SU-DHL-6 (cell line): ENCODE measurements around the gene CAPN5.

ENCODE experiments used
- CTCF ChIP-seq: fragments of 200-600 bp; sonication (generic); IDR thresholded peaks from one replicate; pipeline ENCODE4 v1.5.1; 2017; ENCODE audit warnings: antibody characterized with exemption, mild to moderate bottlenecking, low read length, moderate library complexity; ENCODE audit not compliant: insufficient read depth, poor library complexity, severe bottlenecking
- EZH2phosphoT487 ChIP-seq: fragments of 200-600 bp; sonication (generic), shearing (Covaris generic); conservative IDR thresholded peaks from 2 replicates; pipeline ENCODE4 v1.6.1; 2018; ENCODE audit warnings: mild to moderate bottlenecking, antibody characterized with exemption, low read length, moderate library complexity, mixed read lengths

GRCh38 chr11:77110836-77111235, 44.1 kb downstream of the CAPN5 start:
- TF ChIP-seq CTCF: no peak
- TF ChIP-seq EZH2phosphoT487: no peak
